Brain microvascular endothelial cell (primary cell): Measurements from ENCODE around the gene GFER.

Experiments
- DNase-seq: peaks from one replicate; pipeline ENCODE4 v3.0.0-alpha.2; 2020
- H3K27ac ChIP-seq: fragments of 250-450 bp; sonication (Bioruptor Pico); 2 replicates; pipeline ENCODE4 v1.5.1; 2020; ENCODE audit warnings: mild to moderate bottlenecking, moderate library complexity
- H3K27me3 ChIP-seq: fragments of 250-450 bp; sonication (Bioruptor Pico); replicated peaks from 2 replicates; pipeline ENCODE4 v1.5.1; 2020; ENCODE audit warnings: mild to moderate bottlenecking
- H3K36me3 ChIP-seq: fragments of 250-450 bp; sonication (Bioruptor Pico); replicated peaks from 2 replicates; pipeline ENCODE4 v1.5.1; 2020; ENCODE audit warnings: mild to moderate bottlenecking
- H3K4me3 ChIP-seq: 2 replicates; pipeline ENCODE4 v1.5.1; 2011; ENCODE audit warnings: low read depth, mild to moderate bottlenecking, control low read depth, low read length, moderate library complexity
- CTCF ChIP-seq: IDR thresholded peaks from 2 replicates; pipeline ENCODE4 v1.5.1; 2011; ENCODE audit warnings: low read depth, mild to moderate bottlenecking, moderate library complexity, low read length, control low read depth, inconsistent platforms; ENCODE audit errors: missing control alignments
- in situ Hi-C: cut with HindIII; loops from 2 replicates; pipeline ENCODE4 v1.10.0; 2017; ENCODE audit warnings: low sequenced_read_pairs, low pct_ligation_motif_present

GFER gene

GRCh38 chr16:2002406-2003230, 18.6 kb downstream of the GFER start:
- peaks cover 58% of the 10 kb centered on the region for H3K36me3 ChIP-seq
- TF ChIP-seq CTCF: no peak
- in situ Hi-C loops: no loop called here

GRCh38 chr16:2003231-2003826, 19.3 kb downstream of the GFER start:
- in situ Hi-C loops: no loop called here
- no peak for TF ChIP-seq CTCF
- Histone ChIP-seq H3K27ac (no peak overlapping the region), H3K36me3 (peaks cover 52% of the 10 kb centered on the region), H3K27me3 (no peaks in the 10 kb centered on the region), H3K4me3 (no peak overlapping the region)
- no peak for DNase-seq

More at GRCh38 chr16:2002406-2003230, 18.6 kb downstream of the GFER start:
- no peaks in the 10 kb centered on the region for H3K27me3 ChIP-seq
- no peak overlapping the region for H3K27ac ChIP-seq
- DNase-seq: no peak
- H3K4me3 ChIP-seq: no peak overlapping the region

- peak; percentile 98 for TF ChIP-seq CTCF
- Histone ChIP-seq H3K36me3 (peaks cover 46% of the 10 kb centered on the region), H3K27me3 (no peaks in the 10 kb centered on the region), H3K4me3 (no peak overlapping the region), H3K27ac (no peak overlapping the region)
- DNase-seq: peak; percentile 80
- in situ Hi-C loops: no loop called here
Observed at GRCh38 chr16:2003827-2004641, 20.0 kb downstream of the GFER start.

GRCh38 chr16:2004795-2005517, 21.0 kb downstream of the GFER start:
- in situ Hi-C loops: no loop called here
- no peak for DNase-seq
- TF ChIP-seq CTCF: no peak
- no peaks in the 10 kb centered on the region for H3K27me3 ChIP-seq
- peaks cover 37% of the 10 kb centered on the region for H3K36me3 ChIP-seq
- H3K4me3 ChIP-seq: no peak overlapping the region
- H3K27ac ChIP-seq: no peak overlapping the region

- in situ Hi-C loops: no loop called here
- H3K4me3 ChIP-seq: no peak overlapping the region
- peaks cover 30% of the 10 kb centered on the region for H3K36me3 ChIP-seq
- DNase-seq: no peak
- peak; percentile 54 for TF ChIP-seq CTCF
- no peaks in the 10 kb centered on the region for H3K27me3 ChIP-seq
- H3K27ac ChIP-seq: no peak overlapping the region
Observed at GRCh38 chr16:2005646-2006045, 21.7 kb downstream of the GFER start.
